Lower lobe of right lung (tissue), 2 donors: ENCODE measurements around the gene COL9A3. TPM values are rescaled to one million over a fixed set of nuclear protein-coding genes. Genes with fewer than 3 reads are reported as not detected.

Experiments
- ATAC-seq, 2 donors: fragments of 200-7000 bp; cut with Tn5 transposase; one replicate each; pipeline ENCODE4 v1.9.1; 2020 to 2022; ENCODE audit warnings: mild to moderate bottlenecking in 2 of 2, moderate library complexity in 2 of 2
- DNase-seq: peaks from one replicate; pipeline ENCODE4 v3.0.0-alpha.2; 2020
- H3K27ac ChIP-seq: fragments of 200-600 bp; one replicate; pipeline ENCODE4 v1.8.0; 2022
- H3K27me3 ChIP-seq: fragments of 200-600 bp; one replicate; pipeline ENCODE4 v1.8.0; 2022; ENCODE audit warnings: low read depth
- H3K36me3 ChIP-seq: fragments of 200-600 bp; one replicate; pipeline ENCODE4 v1.8.0; 2022; ENCODE audit warnings: mild to moderate bottlenecking
- H3K4me1 ChIP-seq: fragments of 200-600 bp; one replicate; pipeline ENCODE4 v1.8.0; 2022
- H3K4me3 ChIP-seq: fragments of 200-600 bp; one replicate; pipeline ENCODE4 v1.8.0; 2022; ENCODE audit warnings: mild to moderate bottlenecking
- H3K9me3 ChIP-seq: fragments of 200-600 bp; one replicate; pipeline ENCODE4 v1.8.0; 2022
- intact Hi-C: fragments of 100-400 bp; cut with DNase I; formaldehyde crosslinking; loops from one replicate; pipeline ENCODE4 v1.11.0; 2022
- total RNA-seq: library from RNA; stranded (reverse); fragmentation: NEBNext Ultra II Directional; extraction: Animal tissue kit (Norgen Biotek cat#: 25700); gene quantifications from one replicate; pipeline ENCODE4 v1.2.1, GENCODE V29; 2021
- TF ChIP-seq, protein P1 (sequence below): fragments of 200-600 bp; IDR thresholded peaks from one replicate; pipeline ENCODE4 v1.8.0; 2022; ENCODE audit warnings: antibody characterized with exemption, mild to moderate bottlenecking
- donor health status: DM: no; HTN: yes; CAD: no; lungs with severe emphysema.

The COL9A3 gene
- total RNA-seq, 1 donor from 2014 or later, result 0.89 TPM

- TF ChIP-seq, protein P1, sequence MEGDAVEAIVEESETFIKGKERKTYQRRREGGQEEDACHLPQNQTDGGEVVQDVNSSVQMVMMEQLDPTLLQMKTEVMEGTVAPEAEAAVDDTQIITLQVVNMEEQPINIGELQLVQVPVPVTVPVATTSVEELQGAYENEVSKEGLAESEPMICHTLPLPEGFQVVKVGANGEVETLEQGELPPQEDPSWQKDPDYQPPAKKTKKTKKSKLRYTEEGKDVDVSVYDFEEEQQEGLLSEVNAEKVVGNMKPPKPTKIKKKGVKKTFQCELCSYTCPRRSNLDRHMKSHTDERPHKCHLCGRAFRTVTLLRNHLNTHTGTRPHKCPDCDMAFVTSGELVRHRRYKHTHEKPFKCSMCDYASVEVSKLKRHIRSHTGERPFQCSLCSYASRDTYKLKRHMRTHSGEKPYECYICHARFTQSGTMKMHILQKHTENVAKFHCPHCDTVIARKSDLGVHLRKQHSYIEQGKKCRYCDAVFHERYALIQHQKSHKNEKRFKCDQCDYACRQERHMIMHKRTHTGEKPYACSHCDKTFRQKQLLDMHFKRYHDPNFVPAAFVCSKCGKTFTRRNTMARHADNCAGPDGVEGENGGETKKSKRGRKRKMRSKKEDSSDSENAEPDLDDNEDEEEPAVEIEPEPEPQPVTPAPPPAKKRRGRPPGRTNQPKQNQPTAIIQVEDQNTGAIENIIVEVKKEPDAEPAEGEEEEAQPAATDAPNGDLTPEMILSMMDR, result no peak
- intact Hi-C loops, result no loop called here
- no peak for DNase-seq
- H3K27ac ChIP-seq, result no peak overlapping the region
- H3K27me3 ChIP-seq, result peaks cover 14% of the 10 kb centered on the region
- no peaks in the 10 kb centered on the region for H3K9me3 ChIP-seq
- no peaks in the 10 kb centered on the region for H3K36me3 ChIP-seq
- ATAC-seq, result no peak
- H3K4me3 ChIP-seq, result no peak overlapping the region
- no peaks in the 10 kb centered on the region for H3K4me1 ChIP-seq
Measured at GRCh38 chr20:62785393-62785792, 31.5 kb upstream of the COL9A3 start.

DNA sequence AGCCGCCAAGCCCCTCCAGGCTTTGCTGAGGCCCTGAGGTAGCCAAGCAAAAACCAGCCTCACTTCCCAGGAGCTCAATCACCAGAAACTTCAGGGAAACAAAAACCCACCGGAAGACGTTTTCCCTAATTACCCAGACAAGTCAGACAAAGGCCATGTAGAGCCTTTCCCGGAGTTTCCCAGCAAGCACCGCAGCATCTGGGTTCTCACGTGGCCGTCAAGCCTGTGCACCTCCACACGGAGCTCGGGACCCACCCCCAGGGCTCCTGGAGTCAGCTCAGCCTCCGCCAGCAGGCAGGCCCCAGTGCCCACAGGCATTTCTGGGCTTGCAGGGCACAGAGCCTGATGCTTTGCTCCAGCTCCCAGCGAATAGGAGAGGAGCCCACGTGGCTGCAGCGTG lies 30.7 kb upstream of the COL9A3 start:
- Histone ChIP-seq H3K9me3 (no peaks in the 10 kb centered on the region), H3K36me3 (no peaks in the 10 kb centered on the region), H3K4me3 (no peak overlapping the region), H3K27me3 (peaks cover 14% of the 10 kb centered on the region), H3K27ac (no peak overlapping the region), H3K4me1 (peaks cover under 1% of the 10 kb centered on the region)
- TF ChIP-seq, protein P1, result no peak
- intact Hi-C loops, result no loop called here
- ATAC-seq (no peak), DNase-seq (no peak)

DNA sequence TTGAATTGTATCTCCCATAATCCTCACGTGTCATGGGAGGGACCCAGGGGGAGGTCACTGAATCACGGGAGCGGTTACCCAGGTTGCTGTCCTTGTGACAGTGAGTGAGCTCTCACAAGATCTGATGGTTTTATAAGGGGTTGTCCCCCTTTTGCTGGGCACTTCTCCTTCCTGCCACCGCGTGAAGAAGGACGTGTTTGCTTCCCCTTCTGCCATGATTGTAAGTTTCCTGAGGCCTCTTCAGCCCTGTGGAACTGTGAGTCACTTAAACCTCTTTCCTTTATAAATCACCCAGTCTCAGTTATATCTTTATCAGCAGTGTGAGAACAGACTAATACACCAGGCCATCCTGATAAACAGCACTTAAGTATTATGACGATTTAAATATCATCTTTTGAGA lies 29.5 kb upstream of the COL9A3 start:
- intact Hi-C loops, result no loop called here
- ATAC-seq (no peak), DNase-seq (no peak)
- Histone ChIP-seq H3K4me3 (no peak overlapping the region), H3K27ac (no peak overlapping the region), H3K9me3 (no peaks in the 10 kb centered on the region), H3K27me3 (peaks cover 14% of the 10 kb centered on the region), H3K36me3 (no peaks in the 10 kb centered on the region), H3K4me1 (peaks cover 9% of the 10 kb centered on the region)
- TF ChIP-seq, protein P1, result no peak

DNA sequence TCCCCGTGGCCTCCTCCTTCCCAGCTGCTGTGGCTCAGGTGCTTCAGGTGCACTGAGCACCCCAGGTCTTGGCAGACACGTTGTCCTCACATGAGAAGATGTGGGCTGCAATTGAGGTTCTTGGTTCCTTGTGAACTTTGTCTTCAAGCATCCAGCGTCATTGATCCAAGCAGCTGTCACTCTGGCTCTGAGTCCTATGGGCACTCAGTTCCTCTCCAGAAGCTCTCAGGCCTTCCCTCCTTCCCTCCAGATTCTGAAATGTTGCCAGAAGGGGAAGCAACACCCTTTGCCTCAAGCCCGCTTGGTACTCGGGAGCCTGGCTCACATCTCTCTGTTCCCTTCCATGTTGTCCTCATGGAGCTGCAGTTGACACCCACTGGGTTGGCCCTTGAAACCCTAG lies 29.0 kb upstream of the COL9A3 start:
- peaks cover 9% of the 10 kb centered on the region for H3K4me1 ChIP-seq
- intact Hi-C loops, result no loop called here
- H3K36me3 ChIP-seq, result no peaks in the 10 kb centered on the region
- ATAC-seq (no peak), DNase-seq (no peak)
- H3K9me3 ChIP-seq, result no peaks in the 10 kb centered on the region
- H3K4me3 ChIP-seq, result no peak overlapping the region
- H3K27me3 ChIP-seq, result peaks cover 14% of the 10 kb centered on the region
- TF ChIP-seq, protein P1, result no peak
- no peak overlapping the region for H3K27ac ChIP-seq

- TF ChIP-seq, protein P1, result no peak
- ATAC-seq (no peak), DNase-seq (no peak)
- no peak overlapping the region for H3K27ac ChIP-seq
- H3K36me3 ChIP-seq, result no peaks in the 10 kb centered on the region
- no peak overlapping the region for H3K4me3 ChIP-seq
- no peaks in the 10 kb centered on the region for H3K9me3 ChIP-seq
- peaks cover 13% of the 10 kb centered on the region for H3K4me1 ChIP-seq
- H3K27me3 ChIP-seq, result peaks cover 14% of the 10 kb centered on the region
- intact Hi-C loops, result no loop called here
Measured at GRCh38 chr20:62788607-62789006, 28.2 kb upstream of the COL9A3 start.

- H3K4me1 ChIP-seq, result peaks cover 23% of the 10 kb centered on the region
- ATAC-seq (no peak), DNase-seq (no peak)
- H3K4me3 ChIP-seq, result no peak overlapping the region
- no peak overlapping the region for H3K27ac ChIP-seq
- no peaks in the 10 kb centered on the region for H3K36me3 ChIP-seq
- H3K27me3 ChIP-seq, result peaks cover 14% of the 10 kb centered on the region
- intact Hi-C loops, result no loop called here
- H3K9me3 ChIP-seq, result no peaks in the 10 kb centered on the region
- TF ChIP-seq, protein P1, result no peak
Measured at GRCh38 chr20:62790075-62790474, 26.8 kb upstream of the COL9A3 start.
